ENCODE data around the gene COG5. TPM values are rescaled to one million over a fixed set of nuclear protein-coding genes. Genes with fewer than 3 reads are reported as not detected.
A peak's percentile ranks its signal among the peaks of the same experiment; 100 is the strongest.

Gene COG5
- total RNA-seq, 2 experiments from 2014 or later, result 37.1 to 44.6 TPM

- ATAC-seq (no peak), DNase-seq (no peak)
- Mint-ChIP-seq H3K36me3 (peaks cover 11% of the 10 kb centered on the region), H3K4me1 (peaks cover 10% of the 10 kb centered on the region), H3K9me3 (ENCODE audit: low read depth) (no peaks in the 10 kb centered on the region), H3K4me3 (no peak overlapping the region), H3K27ac (no peak overlapping the region), H3K27me3 (no peaks in the 10 kb centered on the region)
- CTCF ChIA-PET, result no interaction called here
Observed at GRCh38 chr7:107450970-107451369, 112.8 kb downstream of the COG5 start.

GRCh38 chr7:107446988-107447387 lies 116.7 kb downstream of the COG5 start:
- H3K4me3 Mint-ChIP-seq, result no peak overlapping the region
- H3K36me3 Mint-ChIP-seq, result peaks cover 11% of the 10 kb centered on the region
- no peak for ATAC-seq
- DNase-seq, result no peak
- H3K27ac Mint-ChIP-seq, result no peak overlapping the region
- H3K4me1 Mint-ChIP-seq, result peaks cover 12% of the 10 kb centered on the region
- CTCF ChIA-PET, result no interaction called here
- no peaks in the 10 kb centered on the region for H3K27me3 Mint-ChIP-seq
- peaks cover 1% of the 10 kb centered on the region for H3K9me3 Mint-ChIP-seq (ENCODE audit: low read depth)

GRCh38 chr7:107446531-107446930 lies 117.2 kb downstream of the COG5 start:
- peak; percentile 43 for DNase-seq
- no peaks in the 10 kb centered on the region for H3K27me3 Mint-ChIP-seq
- no peak overlapping the region for H3K27ac Mint-ChIP-seq
- peaks cover 4% of the 10 kb centered on the region for H3K9me3 Mint-ChIP-seq (ENCODE audit: low read depth)
- H3K4me1 Mint-ChIP-seq, result peaks cover 14% of the 10 kb centered on the region
- H3K36me3 Mint-ChIP-seq, result peaks cover 13% of the 10 kb centered on the region
- CTCF ChIA-PET, result no interaction called here
- no peak overlapping the region for H3K4me3 Mint-ChIP-seq
- peak; percentile 30 for ATAC-seq

GRCh38 chr7:107442678-107443077 lies 121.0 kb downstream of the COG5 start:
- H3K27me3 Mint-ChIP-seq, result no peaks in the 10 kb centered on the region
- DNase-seq (no peak), ATAC-seq (no peak)
- H3K27ac Mint-ChIP-seq, result no peak overlapping the region
- peaks cover 14% of the 10 kb centered on the region for H3K36me3 Mint-ChIP-seq
- no peak overlapping the region for H3K4me3 Mint-ChIP-seq
- H3K9me3 Mint-ChIP-seq (ENCODE audit: low read depth), result peaks cover 8% of the 10 kb centered on the region
- CTCF ChIA-PET, result no interaction called here
- H3K4me1 Mint-ChIP-seq, result peaks cover 14% of the 10 kb centered on the region

- CTCF ChIA-PET, result no interaction called here
- ATAC-seq (no peak), DNase-seq (no peak)
Observed at GRCh38 chr7:107441581-107442422, 121.9 kb downstream of the COG5 start.

GRCh38 chr7:107439025-107439424 lies 124.7 kb downstream of the COG5 start:
- Mint-ChIP-seq H3K9me3 (ENCODE audit: low read depth) (peaks cover 10% of the 10 kb centered on the region), H3K36me3 (peaks cover 20% of the 10 kb centered on the region), H3K27me3 (no peaks in the 10 kb centered on the region), H3K27ac (no peak overlapping the region), H3K4me1 (peaks cover 4% of the 10 kb centered on the region), H3K4me3 (no peak overlapping the region)
- ATAC-seq, result no peak
- no peak for DNase-seq
- CTCF ChIA-PET, result no interaction called here

More at GRCh38 chr7:107441581-107442422, 121.9 kb downstream of the COG5 start:
- no peaks in the 10 kb centered on the region for H3K27me3 Mint-ChIP-seq
- no peak overlapping the region for H3K4me3 Mint-ChIP-seq
- peaks cover 8% of the 10 kb centered on the region for H3K9me3 Mint-ChIP-seq (ENCODE audit: low read depth)
- H3K36me3 Mint-ChIP-seq, result peaks cover 14% of the 10 kb centered on the region
- no peak overlapping the region for H3K27ac Mint-ChIP-seq
- H3K4me1 Mint-ChIP-seq, result peaks cover 10% of the 10 kb centered on the region

GRCh38 chr7:107435749-107436148 lies 128.0 kb downstream of the COG5 start:
- Mint-ChIP-seq H3K4me1 (peaks cover 2% of the 10 kb centered on the region), H3K36me3 (peaks cover 12% of the 10 kb centered on the region), H3K27ac (no peak overlapping the region), H3K9me3 (ENCODE audit: low read depth) (peaks cover 6% of the 10 kb centered on the region), H3K27me3 (no peaks in the 10 kb centered on the region), H3K4me3 (no peak overlapping the region)
- ATAC-seq (no peak), DNase-seq (no peak)
- CTCF ChIA-PET, result no interaction called here

- peaks cover 25% of the 10 kb centered on the region for H3K36me3 Mint-ChIP-seq
- DNase-seq (no peak), ATAC-seq (no peak)
- peaks cover 9% of the 10 kb centered on the region for H3K9me3 Mint-ChIP-seq (ENCODE audit: low read depth)
- H3K27ac Mint-ChIP-seq, result no peak overlapping the region
- CTCF ChIA-PET, result no interaction called here
- peaks cover 2% of the 10 kb centered on the region for H3K4me1 Mint-ChIP-seq
- no peak overlapping the region for H3K4me3 Mint-ChIP-seq
- H3K27me3 Mint-ChIP-seq, result no peaks in the 10 kb centered on the region
Observed at GRCh38 chr7:107432261-107432660, 131.5 kb downstream of the COG5 start.

- DNase-seq (no peak), ATAC-seq (no peak)
- CTCF ChIA-PET, result no interaction called here
- H3K27me3 Mint-ChIP-seq, result no peaks in the 10 kb centered on the region
- H3K4me3 Mint-ChIP-seq, result no peak overlapping the region
- H3K36me3 Mint-ChIP-seq, result peaks cover 24% of the 10 kb centered on the region
- H3K9me3 Mint-ChIP-seq (ENCODE audit: low read depth), result peaks cover 9% of the 10 kb centered on the region
- peaks cover 2% of the 10 kb centered on the region for H3K4me1 Mint-ChIP-seq
- H3K27ac Mint-ChIP-seq, result no peak overlapping the region
Observed at GRCh38 chr7:107430057-107430456, 133.7 kb downstream of the COG5 start.

- peaks cover 7% of the 10 kb centered on the region for H3K9me3 Mint-ChIP-seq (ENCODE audit: low read depth)
- CTCF ChIA-PET, result no interaction called here
- H3K36me3 Mint-ChIP-seq, result peaks cover 17% of the 10 kb centered on the region
- H3K27me3 Mint-ChIP-seq, result no peaks in the 10 kb centered on the region
- DNase-seq (no peak), ATAC-seq (no peak)
- peaks cover 2% of the 10 kb centered on the region for H3K4me1 Mint-ChIP-seq
- H3K4me3 Mint-ChIP-seq, result no peak overlapping the region
- no peak overlapping the region for H3K27ac Mint-ChIP-seq
Observed at GRCh38 chr7:107428642-107429041, 135.1 kb downstream of the COG5 start.

GRCh38 chr7:107427462-107427861 lies 136.3 kb downstream of the COG5 start:
- no peak overlapping the region for H3K4me3 Mint-ChIP-seq
- peaks cover 2% of the 10 kb centered on the region for H3K9me3 Mint-ChIP-seq (ENCODE audit: low read depth)
- peaks cover 17% of the 10 kb centered on the region for H3K36me3 Mint-ChIP-seq
- H3K27me3 Mint-ChIP-seq, result no peaks in the 10 kb centered on the region
- CTCF ChIA-PET, result no interaction called here
- peaks cover 2% of the 10 kb centered on the region for H3K4me1 Mint-ChIP-seq
- no peak for ATAC-seq
- H3K27ac Mint-ChIP-seq, result no peak overlapping the region
- no peak for DNase-seq

- DNase-seq (no peak), ATAC-seq (no peak)
- H3K36me3 Mint-ChIP-seq, result peaks cover 14% of the 10 kb centered on the region
- CTCF ChIA-PET, result no interaction called here
- H3K27ac Mint-ChIP-seq, result no peak overlapping the region
- H3K27me3 Mint-ChIP-seq, result no peaks in the 10 kb centered on the region
- H3K4me1 Mint-ChIP-seq, result no peaks in the 10 kb centered on the region
- no peak overlapping the region for H3K4me3 Mint-ChIP-seq
- no peaks in the 10 kb centered on the region for H3K9me3 Mint-ChIP-seq (ENCODE audit: low read depth)
Observed at GRCh38 chr7:107414198-107414597, 149.5 kb downstream of the COG5 start.

- Mint-ChIP-seq H3K9me3 (ENCODE audit: low read depth) (no peaks in the 10 kb centered on the region), H3K27me3 (no peaks in the 10 kb centered on the region), H3K27ac (no peak overlapping the region), H3K36me3 (peaks cover 14% of the 10 kb centered on the region), H3K4me1 (no peaks in the 10 kb centered on the region), H3K4me3 (no peak overlapping the region)
- no peak for ATAC-seq
- no peak for DNase-seq
- CTCF ChIA-PET, result interaction anchor here (0.8 to 1.1 kb wide), 3 partner anchors 10 to 320 kb away, joined by 3 to 4 read pairs (median 3); no protein-coding TSS in a partner anchor
Observed at GRCh38 chr7:107408349-107408748, 155.4 kb downstream of the COG5 start.

GRCh38 chr7:107405559-107405958 lies 158.2 kb downstream of the COG5 start:
- Mint-ChIP-seq H3K9me3 (ENCODE audit: low read depth) (no peaks in the 10 kb centered on the region), H3K4me1 (no peaks in the 10 kb centered on the region), H3K4me3 (no peak overlapping the region), H3K27me3 (no peaks in the 10 kb centered on the region), H3K36me3 (peaks cover 8% of the 10 kb centered on the region), H3K27ac (no peak overlapping the region)
- ATAC-seq (no peak), DNase-seq (no peak)
- CTCF ChIA-PET, result no interaction called here
